HG03378 (cell line): Measurements from ENCODE around the gene CFAP45.
"Not testable (repeated sequence)": the region's sequence is repeated elsewhere in the genome, so short reads cannot be mapped to it uniquely, and the experiment has no call there.

Experiments
- ATAC-seq: cut with Tn5 transposase; IDR thresholded peaks from one replicate; pipeline ENCODE4 v1.9.1; 2021; ENCODE audit warnings: mild to moderate bottlenecking, moderate library complexity; ENCODE audit not compliant: unreplicated experiment

CFAP45 gene

DNA sequence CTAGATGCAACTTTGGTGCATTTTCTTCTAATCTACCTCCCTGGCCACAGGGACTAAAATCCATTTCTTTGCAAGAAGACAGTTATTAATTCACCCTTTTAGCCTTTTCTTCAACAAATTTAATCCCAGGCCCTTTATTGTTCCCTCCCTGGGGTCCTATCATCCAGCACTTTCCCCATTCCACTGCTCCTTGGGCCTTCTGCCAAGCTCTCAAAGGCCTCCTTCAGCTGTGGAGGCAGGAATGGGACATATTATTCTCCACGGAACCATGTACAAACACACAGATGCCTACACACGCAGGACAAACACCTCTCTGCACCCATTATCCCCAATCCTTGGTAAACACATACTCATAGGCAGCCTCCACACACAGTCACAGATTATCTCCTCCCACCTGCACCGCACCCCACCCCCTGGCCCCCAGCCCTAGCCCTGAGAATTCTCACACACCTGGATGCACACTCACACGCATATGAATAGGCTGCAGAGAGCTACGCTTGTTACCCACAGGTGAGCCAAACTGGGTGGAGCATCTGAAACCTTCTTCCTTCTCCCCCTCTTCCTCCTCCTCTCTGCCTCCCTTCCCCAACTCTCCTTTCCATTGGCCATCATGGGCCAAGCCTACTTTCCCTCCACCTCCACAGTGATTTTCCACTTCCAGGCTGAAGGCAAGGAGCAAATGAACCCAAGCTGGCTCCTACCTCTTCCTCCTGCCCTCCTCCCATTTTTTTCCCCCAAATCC, 13.7 kb upstream of the CFAP45 start:
- ATAC-seq: no peak

GRCh38 chr1:159911326-159912070, 11.5 kb upstream of the CFAP45 start:
- ATAC-seq: no peak

- ATAC-seq: no peak
These were observed 8.3 kb upstream of the CFAP45 start for GRCh38 chr1:159908031-159908940.

DNA sequence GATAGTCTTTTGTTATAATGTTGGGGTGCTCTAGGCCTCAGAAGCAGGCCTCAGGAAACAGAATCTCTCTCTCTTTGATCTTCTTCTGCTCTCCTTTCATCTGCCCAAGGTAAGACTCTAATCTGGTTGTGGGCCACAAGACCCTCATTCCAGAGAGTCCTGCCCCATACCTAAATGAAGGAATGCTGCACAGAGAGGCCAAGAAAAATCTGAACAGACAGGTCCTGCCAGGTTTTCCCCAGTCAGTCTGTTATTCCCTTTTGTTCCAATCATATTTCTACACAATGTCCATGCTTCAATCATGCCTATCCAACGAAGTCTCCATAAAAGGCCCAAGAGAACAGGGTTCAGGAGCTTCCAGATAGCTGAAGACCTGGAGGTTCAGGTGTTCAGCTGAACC, 7.0 kb upstream of the CFAP45 start:
- no peak for ATAC-seq

DNA sequence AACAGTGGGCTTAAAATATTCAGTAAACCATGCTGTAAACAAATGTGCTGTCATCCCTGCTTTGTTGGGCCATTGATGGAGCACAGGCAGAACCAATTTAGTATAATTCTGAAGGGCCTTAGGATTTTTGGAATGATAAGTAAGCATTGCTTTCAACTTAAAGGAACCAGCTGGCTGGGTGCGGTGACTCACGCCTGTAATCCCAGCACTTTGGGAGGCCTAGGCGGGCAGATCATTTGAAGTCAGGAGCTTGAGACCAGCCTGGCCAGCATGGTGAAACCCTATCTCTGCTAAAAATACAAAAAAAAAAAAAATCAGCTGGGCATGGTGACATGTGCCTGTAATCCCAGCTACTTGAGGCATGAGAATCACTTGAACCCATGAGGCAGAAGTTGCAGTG, 4.1 kb upstream of the CFAP45 start:
- ATAC-seq: not testable (repeated sequence)

DNA sequence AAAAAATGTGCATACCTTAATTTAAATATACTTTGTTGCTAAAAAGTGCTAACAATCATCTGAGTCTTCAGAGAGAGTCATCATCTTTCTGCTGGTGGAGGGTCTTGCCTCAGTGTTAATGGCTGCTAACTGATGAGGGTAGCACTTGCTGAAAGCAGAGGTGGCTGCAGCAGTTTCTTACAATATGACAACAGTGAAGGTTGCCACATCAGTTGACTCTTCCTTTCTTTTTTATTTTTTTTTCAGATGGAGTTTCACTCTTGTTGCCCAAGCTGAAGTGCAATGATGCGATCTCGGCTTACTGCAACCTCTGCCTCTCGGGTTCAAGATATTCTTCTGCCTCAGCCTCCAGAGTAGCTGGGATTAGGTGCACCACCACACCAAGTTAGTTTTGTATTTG, 2.6 kb upstream of the CFAP45 start:
- no peak for ATAC-seq

DNA sequence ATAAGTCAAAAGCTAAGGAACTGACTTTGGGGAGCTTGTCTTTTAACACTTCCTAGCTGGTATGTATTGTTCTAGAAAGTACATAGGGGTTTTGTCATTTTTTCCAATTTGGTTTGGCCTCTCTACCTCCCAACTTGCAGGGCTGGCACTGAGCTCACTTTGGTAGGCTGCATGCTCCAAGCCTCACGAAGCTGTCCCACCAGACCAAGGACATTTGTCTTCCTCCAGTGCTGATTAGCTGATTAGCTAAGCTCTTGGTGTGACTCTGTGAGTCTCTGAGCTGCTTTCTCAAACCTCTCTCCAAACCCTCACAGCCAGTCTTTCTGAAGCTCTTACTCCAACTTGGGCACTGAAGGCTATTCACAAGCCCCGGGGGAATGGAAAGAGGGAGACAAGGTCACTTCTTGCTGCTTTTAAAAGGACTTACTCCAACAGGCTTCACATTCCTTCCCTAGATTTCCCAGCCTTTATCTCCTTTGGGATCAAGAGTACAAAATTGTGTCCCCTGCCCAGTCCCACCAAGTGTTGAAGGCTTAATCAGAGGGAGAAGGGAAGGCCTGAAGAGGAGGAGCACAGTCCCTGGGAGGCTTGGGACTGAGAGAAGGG, 893 bp upstream of the CFAP45 start:
- no peak for ATAC-seq

DNA sequence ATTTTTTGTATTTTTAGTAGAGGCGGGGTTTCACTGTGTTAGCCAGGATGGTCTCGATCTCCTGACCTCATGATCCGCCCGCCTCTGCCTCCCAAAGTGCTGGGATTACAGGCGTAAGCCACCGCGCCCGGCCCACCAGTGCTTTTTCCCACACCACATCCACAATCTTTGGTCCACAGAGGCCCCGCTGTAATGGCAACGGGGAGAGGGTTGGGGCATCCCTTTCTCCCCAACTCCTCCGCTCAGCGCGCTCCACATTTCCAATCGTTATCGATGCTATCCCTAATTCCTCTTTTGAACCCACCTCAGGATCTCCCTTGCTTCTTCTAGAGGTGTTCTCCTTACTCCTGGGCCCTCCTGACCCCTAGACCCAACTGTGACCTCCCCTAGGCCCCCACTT, 331 bp downstream of the CFAP45 start:
- not testable (repeated sequence) for ATAC-seq

DNA sequence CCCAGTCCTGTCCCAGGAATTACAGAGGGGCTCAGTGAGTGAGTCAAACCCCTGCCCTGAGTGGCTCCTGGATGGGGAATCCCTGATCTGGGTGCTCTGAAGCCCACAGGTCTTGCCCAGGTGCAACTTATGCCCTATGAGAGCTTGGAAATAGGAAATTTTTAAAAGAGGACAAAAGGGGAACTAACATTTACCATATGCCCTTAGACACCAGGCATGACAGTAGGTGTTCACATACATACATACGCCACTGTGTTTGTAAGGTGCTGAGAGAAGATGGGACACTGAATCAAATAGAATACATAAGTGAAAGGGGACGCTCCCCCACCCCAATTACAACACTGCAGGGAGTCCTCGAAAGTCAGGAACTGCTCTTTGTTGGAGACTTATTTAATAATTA, 1.4 kb downstream of the CFAP45 start:
- ATAC-seq: no peak

- no peak for ATAC-seq
These were observed 2.0 kb downstream of the CFAP45 start for GRCh38 chr1:159897962-159898361.

- no peak for ATAC-seq
These were observed 3.4 kb downstream of the CFAP45 start for GRCh38 chr1:159896546-159896930.

DNA sequence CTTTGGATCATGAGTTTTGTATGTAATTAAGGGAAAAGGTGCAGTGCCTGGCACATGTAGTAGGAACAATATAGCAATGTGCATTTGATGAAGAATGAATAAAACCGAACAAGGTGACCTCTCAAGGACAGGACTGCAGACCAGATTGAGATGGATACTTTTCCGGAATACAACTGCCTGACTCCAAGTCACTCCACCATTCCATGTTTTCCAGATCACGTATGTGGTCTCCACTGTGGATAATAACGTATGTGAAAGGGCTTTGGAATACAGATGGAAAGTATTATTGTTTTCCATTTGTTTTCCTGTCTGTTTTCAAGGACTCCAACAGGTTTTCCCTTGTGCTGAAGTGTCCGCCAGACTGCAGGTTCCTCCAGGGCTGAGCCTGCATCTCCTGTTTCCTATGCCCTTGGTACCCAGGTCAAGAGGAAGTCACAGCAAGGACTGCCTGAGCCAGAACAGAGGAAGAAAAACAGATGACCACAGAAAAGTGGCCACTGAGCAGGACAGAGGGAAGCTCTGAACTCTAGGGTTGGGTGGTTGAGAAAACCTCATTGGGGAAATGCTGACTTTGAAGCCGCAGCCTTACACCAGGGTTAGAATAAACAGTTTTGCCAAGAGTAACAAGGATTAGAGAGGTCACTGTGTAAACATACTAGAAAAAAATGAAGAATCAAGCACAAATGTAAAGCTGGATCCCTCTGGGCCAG, 4.0 kb downstream of the CFAP45 start:
- ATAC-seq: no peak

- ATAC-seq: no peak
These were observed 4.7 kb downstream of the CFAP45 start for GRCh38 chr1:159895286-159895685.

DNA sequence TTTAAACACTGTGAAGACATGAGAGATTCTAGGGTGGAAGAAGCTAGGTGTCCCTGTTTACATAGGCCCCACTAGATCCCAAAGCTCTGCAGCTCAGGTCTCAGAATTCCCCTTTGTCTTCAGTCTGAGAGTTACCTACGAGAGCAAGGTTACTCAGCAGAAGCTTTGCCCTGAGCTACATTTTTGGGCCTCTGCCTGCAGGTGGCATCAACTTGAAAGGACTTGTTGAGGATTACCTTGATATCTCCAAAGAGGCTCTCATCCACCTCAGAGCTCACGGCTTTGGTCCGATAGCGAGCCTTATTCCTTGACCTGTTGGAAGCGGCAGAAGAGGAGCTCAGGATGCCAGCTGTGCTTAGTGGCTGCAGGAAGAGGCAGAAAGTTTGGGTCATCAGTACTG, 7.0 kb downstream of the CFAP45 start:
- ATAC-seq: no peak

GRCh38 chr1:159891275-159892157, 8.4 kb downstream of the CFAP45 start:
- ATAC-seq: peak; percentile 61

DNA sequence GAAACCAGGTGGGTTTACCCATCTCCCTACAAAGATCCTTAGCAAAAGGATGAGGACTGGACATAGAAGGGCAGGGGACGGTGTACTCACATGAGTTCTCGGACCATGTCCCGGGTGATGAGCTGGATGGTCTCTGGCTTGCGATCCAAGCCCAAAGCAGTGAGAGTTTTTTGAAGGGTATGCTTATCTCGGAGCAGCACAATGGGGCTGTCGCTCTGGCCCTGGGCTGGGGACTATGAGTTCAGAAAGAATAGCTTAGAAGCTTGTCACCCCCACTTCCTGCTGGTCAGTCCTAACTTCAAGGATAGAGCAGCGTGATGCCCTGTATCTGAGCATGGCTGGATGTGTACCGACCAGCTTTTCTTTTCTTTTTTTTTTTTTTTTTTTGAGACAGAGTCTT, 9.6 kb downstream of the CFAP45 start:
- ATAC-seq: no peak

DNA sequence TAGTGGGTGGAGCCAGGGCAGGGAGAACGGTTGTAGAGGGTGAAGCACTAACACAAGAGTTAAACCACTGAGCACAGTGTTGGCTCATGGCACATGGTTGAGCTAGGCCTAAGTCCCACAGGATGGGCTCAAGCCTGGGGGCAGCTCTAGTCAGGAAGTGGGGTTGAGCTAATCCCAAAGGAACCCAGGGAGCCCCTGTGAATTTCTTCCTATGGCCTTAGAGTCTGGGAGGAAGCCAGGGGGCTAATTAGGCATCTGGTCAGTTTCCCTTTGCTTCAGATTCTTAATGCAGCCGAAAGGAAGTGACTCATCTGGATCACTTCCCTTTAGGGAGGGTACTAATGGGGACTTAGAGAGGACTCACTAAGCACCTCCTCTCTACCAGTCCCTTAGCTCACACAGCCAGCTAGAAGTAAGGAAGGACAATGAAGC, 10.1 kb downstream of the CFAP45 start:
- peak; percentile 93 for ATAC-seq

DNA sequence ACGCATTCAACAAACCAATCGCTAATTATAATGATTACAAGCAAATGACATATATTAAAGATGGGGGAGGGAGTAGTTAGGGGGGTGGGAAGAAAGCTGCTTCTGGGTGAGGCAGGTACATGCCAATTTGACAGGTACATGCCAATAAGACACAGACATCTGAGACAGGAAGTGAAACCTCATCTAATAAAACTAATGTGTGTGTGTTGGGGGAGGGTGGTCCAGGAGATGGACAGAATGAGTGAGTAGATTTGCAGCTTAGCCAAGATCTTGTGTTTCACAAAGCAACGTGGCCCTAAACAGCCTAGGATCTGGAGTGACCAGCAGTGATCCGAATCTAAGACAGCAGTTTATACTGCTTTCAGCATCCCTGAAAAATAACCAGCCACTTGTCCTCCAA, 10.8 kb downstream of the CFAP45 start:
- ATAC-seq: no peak

DNA sequence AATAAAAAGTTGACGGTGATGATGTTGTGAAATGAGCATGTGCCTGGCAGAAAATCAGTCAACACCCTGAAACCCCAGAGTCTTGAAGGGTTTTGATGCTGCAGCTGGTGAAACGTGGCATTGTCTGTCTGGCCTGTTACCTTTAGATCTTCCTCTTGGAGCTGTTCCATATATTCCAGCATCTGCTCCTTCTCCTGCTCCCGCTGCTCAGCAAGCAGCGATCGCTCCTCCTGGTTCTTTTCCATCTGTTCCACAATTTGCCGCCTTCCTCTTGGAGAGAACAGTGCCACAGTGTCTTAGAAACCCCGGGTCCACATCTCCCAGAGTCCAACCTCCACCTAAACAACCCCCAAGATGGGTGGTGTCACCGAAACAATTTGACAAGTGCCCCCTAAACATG, 15.7 kb downstream of the CFAP45 start:
- ATAC-seq: no peak
